ENCODE results near the gene EHF.
"Not testable (repeated sequence)": the region's sequence is repeated elsewhere in the genome, so short reads cannot be mapped to it uniquely, and the experiment has no call there.

EHF gene

DNA sequence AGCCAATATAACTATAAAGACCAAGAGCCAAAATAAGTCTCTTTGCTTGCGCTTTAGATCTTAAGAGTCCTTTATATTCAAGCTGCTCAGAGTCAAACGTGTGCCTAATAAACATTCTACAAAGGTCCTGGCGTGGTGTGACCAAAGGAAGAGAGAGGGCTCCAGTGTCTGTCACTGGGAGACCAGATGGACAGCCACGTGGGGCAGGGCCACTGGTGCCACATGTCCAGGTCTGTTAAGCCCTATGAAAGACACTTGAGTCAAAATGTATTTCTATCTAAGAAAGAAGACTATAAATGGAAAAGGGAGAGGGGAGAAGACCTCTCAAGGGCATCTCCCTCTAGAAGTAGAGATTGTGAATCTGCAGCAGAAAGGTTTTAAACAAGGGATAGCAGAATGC, 32.2 kb upstream of the EHF start:
- Histone ChIP-seq H3K4me3 (ENCODE audit: low read length) (no peak overlapping the region), H3K36me3 (ENCODE audit: control insufficient read depth, insufficient read depth, low read length) (no peaks in the 10 kb centered on the region), H3K4me1 (ENCODE audit: control insufficient read depth, insufficient read depth, low read length) (peaks cover 31% of the 10 kb centered on the region), H3K9me3 (ENCODE audit: control insufficient read depth, low read length) (no peaks in the 10 kb centered on the region), H3K27me3 (ENCODE audit: control insufficient read depth, insufficient read depth, low read length) (no peaks in the 10 kb centered on the region), H3K9ac (ENCODE audit: low read length) (no peak overlapping the region)

DNA sequence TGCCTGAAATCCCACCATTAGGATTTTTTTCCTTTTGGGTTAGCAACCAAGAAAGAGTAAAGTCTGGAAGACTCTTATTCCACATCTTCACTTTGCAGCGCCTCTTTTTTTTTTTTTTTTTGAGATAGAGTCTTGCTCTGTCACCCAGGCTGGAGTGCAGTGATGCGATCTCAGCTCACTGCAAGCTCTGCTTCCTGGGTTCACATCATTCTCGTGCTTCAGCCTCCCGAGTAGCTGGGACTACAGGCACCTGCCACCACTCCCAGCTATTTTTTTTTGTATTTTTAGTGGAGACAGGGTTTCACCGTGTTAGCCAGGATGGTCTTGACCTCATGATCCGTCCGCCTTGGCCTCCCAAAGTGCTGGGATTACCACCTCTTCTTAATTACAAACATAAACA, 31.7 kb upstream of the EHF start:
- H3K9me3 ChIP-seq (ENCODE audit: control insufficient read depth, low read length); H3K4me3 ChIP-seq (ENCODE audit: low read length); H3K9ac ChIP-seq (ENCODE audit: low read length); H3K27me3 ChIP-seq (ENCODE audit: control insufficient read depth, insufficient read depth, low read length); H3K36me3 ChIP-seq (ENCODE audit: control insufficient read depth, insufficient read depth, low read length): not testable (repeated sequence)
- H3K4me1 ChIP-seq (ENCODE audit: control insufficient read depth, insufficient read depth, low read length), result peaks cover 27% of the 10 kb centered on the region

GRCh38 chr11:34593085-34593484, 27.8 kb upstream of the EHF start:
- Histone ChIP-seq H3K4me1 (ENCODE audit: control insufficient read depth, insufficient read depth, low read length) (peaks cover 14% of the 10 kb centered on the region), H3K27me3 (ENCODE audit: control insufficient read depth, insufficient read depth, low read length) (no peaks in the 10 kb centered on the region), H3K9me3 (ENCODE audit: control insufficient read depth, low read length) (no peaks in the 10 kb centered on the region), H3K4me3 (ENCODE audit: low read length) (no peak overlapping the region), H3K36me3 (ENCODE audit: control insufficient read depth, insufficient read depth, low read length) (no peaks in the 10 kb centered on the region), H3K9ac (ENCODE audit: low read length) (no peak overlapping the region)

DNA sequence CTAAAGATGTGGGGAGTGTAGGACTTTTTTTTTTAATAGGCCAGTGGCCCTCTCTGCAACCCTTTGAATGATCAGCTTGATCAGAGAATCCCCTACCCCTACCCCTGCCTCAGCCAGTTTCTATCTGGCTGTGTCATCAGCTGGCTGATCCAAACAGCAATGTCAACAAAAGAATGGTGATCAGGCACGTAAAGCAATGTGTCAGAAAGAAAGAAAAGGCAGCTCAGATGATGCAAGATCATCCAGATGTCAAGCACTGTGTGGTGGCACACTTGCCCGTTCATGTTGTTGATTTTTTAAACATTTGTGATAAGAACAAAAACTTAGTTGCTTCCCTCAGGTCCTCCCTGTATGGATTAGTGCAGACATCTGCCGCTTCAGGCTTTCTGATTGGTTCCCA, 26.3 kb upstream of the EHF start:
- Histone ChIP-seq H3K9ac (ENCODE audit: low read length) (no peak overlapping the region), H3K36me3 (ENCODE audit: control insufficient read depth, insufficient read depth, low read length) (no peaks in the 10 kb centered on the region), H3K9me3 (ENCODE audit: control insufficient read depth, low read length) (no peaks in the 10 kb centered on the region), H3K4me1 (ENCODE audit: control insufficient read depth, insufficient read depth, low read length) (peaks cover 21% of the 10 kb centered on the region), H3K27me3 (ENCODE audit: control insufficient read depth, insufficient read depth, low read length) (no peaks in the 10 kb centered on the region), H3K4me3 (ENCODE audit: low read length) (no peak overlapping the region)

- H3K9me3 ChIP-seq (ENCODE audit: control insufficient read depth, low read length), result no peaks in the 10 kb centered on the region
- peaks cover 29% of the 10 kb centered on the region for H3K4me1 ChIP-seq (ENCODE audit: control insufficient read depth, insufficient read depth, low read length)
- no peak overlapping the region for H3K4me3 ChIP-seq (ENCODE audit: low read length)
- H3K36me3 ChIP-seq (ENCODE audit: control insufficient read depth, insufficient read depth, low read length), result no peaks in the 10 kb centered on the region
- no peaks in the 10 kb centered on the region for H3K27me3 ChIP-seq (ENCODE audit: control insufficient read depth, insufficient read depth, low read length)
- H3K9ac ChIP-seq (ENCODE audit: low read length), result no peak overlapping the region
Observed at GRCh38 chr11:34595391-34595790, 25.5 kb upstream of the EHF start.

- peaks cover 36% of the 10 kb centered on the region for H3K4me1 ChIP-seq (ENCODE audit: control insufficient read depth, insufficient read depth, low read length)
- H3K27me3 ChIP-seq (ENCODE audit: control insufficient read depth, insufficient read depth, low read length), result no peaks in the 10 kb centered on the region
- no peak overlapping the region for H3K4me3 ChIP-seq (ENCODE audit: low read length)
- H3K9ac ChIP-seq (ENCODE audit: low read length), result no peak overlapping the region
- H3K36me3 ChIP-seq (ENCODE audit: control insufficient read depth, insufficient read depth, low read length), result no peaks in the 10 kb centered on the region
- H3K9me3 ChIP-seq (ENCODE audit: control insufficient read depth, low read length), result no peaks in the 10 kb centered on the region
Observed at GRCh38 chr11:34595960-34596644, 24.8 kb upstream of the EHF start.

DNA sequence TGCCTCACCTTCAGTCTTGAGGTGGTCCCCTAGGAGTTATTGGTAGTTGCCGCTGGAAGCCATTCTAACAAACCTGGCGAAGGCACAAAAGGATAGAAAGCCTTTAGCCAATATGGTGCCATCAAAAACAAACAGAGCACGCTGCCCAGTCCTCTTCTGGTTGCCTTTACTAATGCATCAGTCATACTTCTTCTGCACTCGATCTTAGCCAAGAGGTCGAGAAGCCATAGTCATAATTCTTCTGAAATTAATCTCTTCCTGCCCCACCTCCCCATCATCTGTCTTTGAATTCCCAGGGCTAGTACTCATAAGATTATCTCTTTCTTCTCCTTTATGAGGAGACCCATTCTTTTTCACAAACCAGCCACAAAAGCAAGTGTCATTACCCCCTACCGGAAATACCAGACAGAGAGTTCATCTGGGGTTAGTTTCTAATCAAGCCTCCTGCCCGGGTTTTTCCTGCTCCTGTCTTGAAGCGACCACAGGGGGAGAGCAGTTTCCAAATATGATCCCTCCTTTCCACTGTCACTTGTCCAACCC, 21.4 kb upstream of the EHF start:
- peak overlapping the region; percentile 71 for H3K9ac ChIP-seq (ENCODE audit: low read length)
- H3K27me3 ChIP-seq (ENCODE audit: control insufficient read depth, insufficient read depth, low read length), result no peaks in the 10 kb centered on the region
- no peaks in the 10 kb centered on the region for H3K9me3 ChIP-seq (ENCODE audit: control insufficient read depth, low read length)
- H3K4me3 ChIP-seq (ENCODE audit: low read length), result peak overlapping the region; percentile 3
- no peaks in the 10 kb centered on the region for H3K36me3 ChIP-seq (ENCODE audit: control insufficient read depth, insufficient read depth, low read length)
- H3K4me1 ChIP-seq (ENCODE audit: control insufficient read depth, insufficient read depth, low read length), result peaks cover 67% of the 10 kb centered on the region

DNA sequence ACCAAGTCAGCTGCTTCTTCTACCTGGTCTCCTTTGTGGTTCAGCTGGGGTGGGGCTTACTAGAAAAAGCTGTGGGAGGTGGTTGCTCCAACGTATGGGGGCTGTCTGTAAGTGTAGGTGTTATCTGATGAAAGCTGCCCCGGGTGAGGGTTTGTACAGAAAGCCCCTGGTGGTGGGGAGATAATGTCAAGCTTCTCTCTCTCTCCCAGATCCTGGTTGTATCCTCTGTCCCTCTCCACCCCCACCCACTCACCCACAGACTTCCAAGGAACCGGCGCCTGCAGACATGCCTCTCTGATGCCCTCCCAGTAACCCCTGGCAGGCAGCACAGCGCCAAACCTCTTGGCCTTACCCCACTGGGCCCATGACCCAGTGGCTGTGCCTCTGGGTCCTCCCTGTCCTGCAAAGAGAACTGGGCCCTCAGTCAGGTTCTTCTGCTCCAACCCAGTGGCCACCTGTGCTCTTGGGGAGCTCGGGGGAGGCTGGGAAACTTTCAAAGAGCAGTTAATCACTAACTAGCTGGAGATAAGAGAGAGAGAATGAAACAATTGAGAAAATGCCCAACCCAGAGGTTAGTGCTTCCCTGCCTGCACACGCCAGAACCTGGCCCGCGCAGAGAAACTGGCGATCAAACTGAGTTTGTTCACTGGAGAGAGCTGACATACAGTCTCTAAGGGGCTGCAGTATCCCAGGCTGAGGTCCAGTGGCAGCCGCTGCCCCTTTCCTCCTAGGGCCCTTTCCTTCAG, 20.4 kb upstream of the EHF start:
- Histone ChIP-seq H3K4me1 (ENCODE audit: control insufficient read depth, insufficient read depth, low read length) (peaks cover 75% of the 10 kb centered on the region), H3K27me3 (ENCODE audit: control insufficient read depth, insufficient read depth, low read length) (no peaks in the 10 kb centered on the region), H3K9ac (ENCODE audit: low read length) (peak overlapping the region; percentile 71), H3K9me3 (ENCODE audit: control insufficient read depth, low read length) (no peaks in the 10 kb centered on the region), H3K36me3 (ENCODE audit: control insufficient read depth, insufficient read depth, low read length) (no peaks in the 10 kb centered on the region), H3K4me3 (ENCODE audit: low read length) (peak overlapping the region; percentile 7)

GRCh38 chr11:34601085-34601444, 19.8 kb upstream of the EHF start:
- no peaks in the 10 kb centered on the region for H3K9me3 ChIP-seq (ENCODE audit: control insufficient read depth, low read length)
- H3K36me3 ChIP-seq (ENCODE audit: control insufficient read depth, insufficient read depth, low read length), result no peaks in the 10 kb centered on the region
- H3K4me1 ChIP-seq (ENCODE audit: control insufficient read depth, insufficient read depth, low read length), result peaks cover 80% of the 10 kb centered on the region
- no peaks in the 10 kb centered on the region for H3K27me3 ChIP-seq (ENCODE audit: control insufficient read depth, insufficient read depth, low read length)
- H3K4me3 ChIP-seq (ENCODE audit: low read length), result peak overlapping the region; percentile 7
- H3K9ac ChIP-seq (ENCODE audit: low read length), result peak overlapping the region; percentile 71

GRCh38 chr11:34601609-34602008, 19.3 kb upstream of the EHF start:
- H3K9ac ChIP-seq (ENCODE audit: low read length), result peak overlapping the region; percentile 71
- no peaks in the 10 kb centered on the region for H3K27me3 ChIP-seq (ENCODE audit: control insufficient read depth, insufficient read depth, low read length)
- H3K4me1 ChIP-seq (ENCODE audit: control insufficient read depth, insufficient read depth, low read length), result peaks cover 84% of the 10 kb centered on the region
- H3K36me3 ChIP-seq (ENCODE audit: control insufficient read depth, insufficient read depth, low read length), result no peaks in the 10 kb centered on the region
- no peaks in the 10 kb centered on the region for H3K9me3 ChIP-seq (ENCODE audit: control insufficient read depth, low read length)
- H3K4me3 ChIP-seq (ENCODE audit: low read length), result peak overlapping the region; percentile 7

- Histone ChIP-seq H3K4me1 (ENCODE audit: control insufficient read depth, insufficient read depth, low read length) (peaks cover 80% of the 10 kb centered on the region), H3K36me3 (ENCODE audit: control insufficient read depth, insufficient read depth, low read length) (no peaks in the 10 kb centered on the region), H3K27me3 (ENCODE audit: control insufficient read depth, insufficient read depth, low read length) (no peaks in the 10 kb centered on the region), H3K9me3 (ENCODE audit: control insufficient read depth, low read length) (no peaks in the 10 kb centered on the region), H3K4me3 (ENCODE audit: low read length) (no peak overlapping the region), H3K9ac (ENCODE audit: low read length) (no peak overlapping the region)
Observed at GRCh38 chr11:34602245-34602644, 18.6 kb upstream of the EHF start.

GRCh38 chr11:34603129-34604001, 17.5 kb upstream of the EHF start:
- H3K9ac ChIP-seq (ENCODE audit: low read length), result no peak overlapping the region
- H3K9me3 ChIP-seq (ENCODE audit: control insufficient read depth, low read length), result no peaks in the 10 kb centered on the region
- no peak overlapping the region for H3K4me3 ChIP-seq (ENCODE audit: low read length)
- H3K4me1 ChIP-seq (ENCODE audit: control insufficient read depth, insufficient read depth, low read length), result peaks cover 74% of the 10 kb centered on the region
- no peaks in the 10 kb centered on the region for H3K27me3 ChIP-seq (ENCODE audit: control insufficient read depth, insufficient read depth, low read length)
- H3K36me3 ChIP-seq (ENCODE audit: control insufficient read depth, insufficient read depth, low read length), result no peaks in the 10 kb centered on the region

Data from mucosa of stomach (tissue), 1 donor.